GM12878 (cell line): ENCODE results near the gene PUSL1. TPM values are rescaled to one million over a fixed set of nuclear protein-coding genes. Genes with fewer than 3 reads are reported as not detected.
A peak's percentile ranks its signal among the peaks of the same experiment; 100 is the strongest.

Experiments used
- ATF2 ChIP-seq: IDR thresholded peaks from 2 replicates; pipeline ENCODE4 v1.6.1; 2012; ENCODE audit warnings: low read length, inconsistent platforms
- BACH1 ChIP-seq: fragments of 450-650 bp; IDR thresholded peaks from 2 replicates; pipeline ENCODE4 v1.6.1; 2017; ENCODE audit warnings: mild to moderate bottlenecking, borderline replicate concordance
- BHLHE40 ChIP-seq, 2 experiments: fragments of 450-650 bp in 1 of 2; IDR thresholded peaks; 2 replicates each; pipeline ENCODE4 v1.6.1; 2011 to 2017; ENCODE audit warnings: low read depth in 2 of 2, borderline replicate concordance in 1 of 2, improper control_type of control experiment in 1 of 2, low read length in 1 of 2, mild to moderate bottlenecking in 1 of 2
- CHD1 ChIP-seq: IDR thresholded peaks from 2 replicates; pipeline ENCODE4 v1.6.1; 2012; ENCODE audit warnings: low read depth, low read length, improper control_type of control experiment
- EED ChIP-seq: sonication (generic); IDR thresholded peaks from 2 replicates; pipeline ENCODE4 v1.6.1; 2016; ENCODE audit warnings: antibody characterized with exemption, low read depth
- GATAD2B ChIP-seq: fragments of 450-650 bp; conservative IDR thresholded peaks from 2 replicates; pipeline ENCODE4 v1.6.1; 2017; ENCODE audit warnings: low read depth, mild to moderate bottlenecking, moderate library complexity
- IKZF1 ChIP-seq: fragments of 450-650 bp; conservative IDR thresholded peaks from 2 replicates; pipeline ENCODE4 v1.6.1; 2017; ENCODE audit warnings: antibody characterized with exemption, mild to moderate bottlenecking
- JUNB ChIP-seq: IDR thresholded peaks from 2 replicates; pipeline ENCODE4 v1.6.1; 2016; ENCODE audit warnings: antibody characterized with exemption, mild to moderate bottlenecking
- LARP7 ChIP-seq: fragments of 450-650 bp; IDR thresholded peaks from 2 replicates; pipeline ENCODE4 v1.6.1; 2017; ENCODE audit warnings: mild to moderate bottlenecking
- MTA2 ChIP-seq: fragments of 450-650 bp; IDR thresholded peaks from 2 replicates; pipeline ENCODE4 v1.6.1; 2016; ENCODE audit warnings: low read depth, mild to moderate bottlenecking, moderate library complexity
- PAX5 ChIP-seq: IDR thresholded peaks from 2 replicates; pipeline ENCODE4 v1.6.1; 2011; ENCODE audit warnings: low read depth, low read length, borderline replicate concordance
- RBBP5 ChIP-seq: fragments of 200-600 bp; sonication (generic); conservative IDR thresholded peaks from 2 replicates; pipeline ENCODE4 v1.6.1; 2016
- SIN3A ChIP-seq: IDR thresholded peaks from 2 replicates; pipeline ENCODE4 v1.6.1; 2012; ENCODE audit warnings: low read depth, low read length, improper control_type of control experiment
- SMARCA5 ChIP-seq: fragments of 450-650 bp; IDR thresholded peaks from 2 replicates; pipeline ENCODE4 v1.6.1; 2017; ENCODE audit warnings: mild to moderate bottlenecking
- TCF7 ChIP-seq: IDR thresholded peaks from 2 replicates; pipeline ENCODE4 v1.6.1; 2014; ENCODE audit warnings: antibody characterized with exemption, borderline replicate concordance
- polyA plus RNA-seq, 11 experiments: library from polyadenylated mRNA; depleted of rRNA in 4 of 11; unstranded in 6 of 11; stranded (reverse) in 5 of 11; fragments of >200 nt; fragmentation: Nextera tagmentation in 4 of 11; fragmentation: Illumina TruSeq in 1 of 11; extraction: Ambion mirVana in 4 of 11; extraction: Trizol in 1 of 11; gene quantifications; 1 replicate in 1 of 11; 2 replicates in 10 of 11; pipeline versions ENCODE4 v1.2.1 to v1.2.3, GENCODE V29; 2011 to 2016; ENCODE audit warnings: inconsistent platforms in 2 of 11, missing spikeins in 2 of 11, low read depth in 1 of 11
- total RNA-seq, 4 experiments: library from RNA; depleted of rRNA in 3 of 4; stranded (reverse); fragments of >200 nt in 3 of 4; fragmentation: Illumina TruSeq in 1 of 4; extraction: Trizol in 1 of 4; gene quantifications; 2 replicates each; pipeline versions ENCODE4 v1.2.1 to v1.2.3, GENCODE V29; 2013 to 2021

The PUSL1 gene
- total and polyA plus RNA-seq, 10 of the 15 experiments (the other 5 are each of a cell fraction or from before 2014, with no cell fraction given), result 0.16 to 28.4 (median 15.1) TPM

- no peak for TF ChIP-seq ATF2
- TF ChIP-seq BACH1, result 0 out of 2 replicates have a peak, but pooled peaks have one; percentile 55
- no peak for TF ChIP-seq RBBP5
- TF ChIP-seq SIN3A, result no peak
- TF ChIP-seq LARP7, result peak; percentile 59
- TF ChIP-seq MTA2, result no peak
- TF ChIP-seq GATAD2B, result peak; percentile 56
- TF ChIP-seq CHD1, result no peak
- TF ChIP-seq IKZF1, result peak; percentile 34; the same call in 1 of the 2 replicates
- 0 out of 2 replicates have a peak, but pooled peaks have one; percentile 11 for TF ChIP-seq SMARCA5
- TF ChIP-seq TCF7, result no peak
- TF ChIP-seq PAX5, result peak; percentile 80
- TF ChIP-seq JUNB, result no peak
- TF ChIP-seq BHLHE40 (IDR thresholded peaks at IDR 0.05; ENCODE audit: borderline replicate concordance in 1 of 2, low read depth in 2 of 2, low read length in 1 of 2), result peak in 1 of 2 experiments; percentile 51; a peak in 1 of 4 replicates
- no peak for TF ChIP-seq EED
Observed at GRCh38 chr1:1348420-1349255, 40.2 kb downstream of the PUSL1 start (continued).
